Upper lobe of left lung (tissue), 6 donors: ENCODE results near the gene PPIA. TPM values are rescaled to one million over a fixed set of nuclear protein-coding genes. Genes with fewer than 3 reads are reported as not detected.

Experiments
- ATAC-seq, 2 donors: fragments of 200-7000 bp; cut with Tn5 transposase; one replicate each; pipeline ENCODE4 v1.9.1; 2022; ENCODE audit warnings: mild to moderate bottlenecking in 2 of 2, moderate library complexity in 2 of 2; ENCODE audit not compliant: low FRiP score in 2 of 2
- DNase-seq, 2 donors: peaks; one replicate each; pipeline ENCODE4 v3.0.0-alpha.2; 2019 to 2020
- H3K27ac ChIP-seq, 4 donors: fragments of 200-600 bp; sonication (generic); one replicate each; pipeline ENCODE4 v1.5.1; 2016 to 2019
- H3K27me3 ChIP-seq, 4 donors: fragments of 200-600 bp; sonication (generic); one replicate each; pipeline ENCODE4 v1.5.1; 2017 to 2019
- H3K36me3 ChIP-seq, 4 donors: fragments of 200-600 bp; sonication (generic); one replicate each; pipeline ENCODE4 v1.5.1; 2016 to 2019
- H3K4me1 ChIP-seq, 4 donors: fragments of 200-600 bp; sonication (generic); one replicate each; pipeline ENCODE4 v1.5.1; 2018 to 2019
- H3K4me3 ChIP-seq, 4 donors: fragments of 200-600 bp; sonication (generic); one replicate each; pipeline ENCODE4 v1.5.1; 2017 to 2019; ENCODE audit warnings: mild to moderate bottlenecking in 2 of 4, moderate library complexity in 1 of 4
- H3K9me3 ChIP-seq, 4 donors: fragments of 200-600 bp; sonication (generic); one replicate each; pipeline ENCODE4 v1.5.1; 2018 to 2019
- CTCF ChIP-seq, 6 experiments: fragments of 450-650 bp in 4 of 6; fragments of 200-600 bp in 2 of 6; sonication (generic) in 2 of 6; IDR thresholded peaks; one replicate each; pipeline ENCODE4 v1.5.1; 2016 to 2019; ENCODE audit warnings: antibody characterized with exemption in 6 of 6
- EP300 ChIP-seq, 4 donors: sonication (generic); formaldehyde crosslinking; IDR thresholded peaks; one replicate each; pipeline ENCODE4 v1.5.1; 2017; ENCODE audit warnings: antibody characterized with exemption in 4 of 4, control low read depth in 2 of 4
- POLR2A ChIP-seq, 4 donors: fragments of 450-650 bp; IDR thresholded peaks; one replicate each; pipeline ENCODE4 v1.5.1; 2016 to 2017; ENCODE audit warnings: antibody characterized with exemption in 4 of 4, mild to moderate bottlenecking in 2 of 4
- POLR2AphosphoS5 ChIP-seq, 2 donors: sonication (generic); formaldehyde crosslinking; IDR thresholded peaks; one replicate each; pipeline ENCODE4 v1.5.1; 2017; ENCODE audit warnings: antibody characterized with exemption in 2 of 2
- WGBS, 2 donors: methylation state at CpG; one replicate each; pipeline ENCODE4 v1.1.5; 2017 to 2018; 5-methylcytosine and 5-hydroxymethylcytosine counted together
- total RNA-seq, 6 donors: library from RNA; depleted of rRNA in 4 of 6; stranded (reverse); fragments of >200 nt in 4 of 6; gene quantifications; one replicate each; pipeline versions ENCODE4 v1.1.0 to v1.2.1, GENCODE V29; 2016 to 2021
- donor health status: DM: no; HTN: no; CAD: no; lungs with moderate emphysema.
- donor health status: DM: no; HTN: yes; CAD: no; lungs with severe emphysema.

Gene PPIA
- total RNA-seq, 6 donors from 2014 or later: 351 to 1,606 (median 1,253) TPM

GRCh38 chr7:44769376-44769775 lies 27.1 kb upstream of the PPIA start:
- ATAC-seq: peak in 1 of 2 donors; percentile 2
- Histone ChIP-seq H3K9me3 (no peaks in the 10 kb centered on the region), H3K4me3 (peak overlapping the region in 1 of 4 donors; percentile 13), H3K36me3 (peaks cover 15 to 39% (median 32%) of the 10 kb centered on the region in 4 donors), H3K27ac (peak overlapping the region; percentile 47 to 75 (median 66)), H3K4me1 (peaks cover 32 to 37% (median 34%) of the 10 kb centered on the region in 4 donors), H3K27me3 (no peaks in the 10 kb centered on the region)
- TF ChIP-seq POLR2AphosphoS5 (IDR thresholded peaks at IDR 0.05) (no peak), CTCF (IDR thresholded peaks at IDR 0.05) (no peak), EP300 (IDR thresholded peaks at IDR 0.05) (no peak), POLR2A (IDR thresholded peaks at IDR 0.05) (no peak)
- WGBS, 2 donors: 69 to 88% methylated on average over 6 to 8 of the region's 8 CpGs
- DNase-seq: no peak

DNA sequence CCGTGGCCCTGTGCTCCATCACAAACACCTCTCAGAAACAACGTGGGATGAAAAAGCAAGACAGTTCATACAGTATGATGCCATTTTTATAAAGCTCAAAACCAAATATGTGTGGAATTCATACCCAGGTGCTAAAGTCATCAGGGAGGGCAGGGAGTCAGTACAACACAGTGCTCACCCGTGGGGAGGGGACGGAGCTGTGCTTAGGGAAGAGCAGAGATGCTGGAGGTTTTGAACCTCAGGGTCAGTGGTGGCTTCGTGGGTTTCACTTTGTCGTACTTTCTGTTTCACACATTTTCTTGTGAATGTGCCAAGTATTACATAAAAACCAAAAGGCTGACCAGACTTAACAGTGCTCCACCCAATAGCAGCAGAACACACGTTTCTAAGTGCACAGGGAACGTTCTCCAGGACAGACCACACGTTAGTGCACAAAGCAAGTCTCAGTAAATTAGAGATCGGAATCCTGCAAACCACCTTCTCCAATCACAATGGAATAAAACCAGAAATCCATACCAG lies 26.6 kb upstream of the PPIA start:
- WGBS, 2 donors: 15% methylated on average over 10 of the region's 10 CpGs
- H3K27me3 ChIP-seq: no peaks in the 10 kb centered on the region
- TF ChIP-seq CTCF (IDR thresholded peaks at IDR 0.05) (no peak), POLR2A (IDR thresholded peaks at IDR 0.05) (peak in 1 of 4 donors; percentile 10)
- no peaks in the 10 kb centered on the region for H3K9me3 ChIP-seq
- H3K4me1 ChIP-seq: peaks cover 32 to 37% (median 34%) of the 10 kb centered on the region in 4 donors
- H3K36me3 ChIP-seq: peaks cover 15 to 34% (median 27%) of the 10 kb centered on the region in 4 donors
- DNase-seq: no peak
- peak overlapping the region in 1 of 4 donors; percentile 13 for H3K4me3 ChIP-seq
- H3K27ac ChIP-seq: peak overlapping the region; percentile 47 to 75 (median 66)
- peak; percentile 59 to 74 for ATAC-seq

DNA sequence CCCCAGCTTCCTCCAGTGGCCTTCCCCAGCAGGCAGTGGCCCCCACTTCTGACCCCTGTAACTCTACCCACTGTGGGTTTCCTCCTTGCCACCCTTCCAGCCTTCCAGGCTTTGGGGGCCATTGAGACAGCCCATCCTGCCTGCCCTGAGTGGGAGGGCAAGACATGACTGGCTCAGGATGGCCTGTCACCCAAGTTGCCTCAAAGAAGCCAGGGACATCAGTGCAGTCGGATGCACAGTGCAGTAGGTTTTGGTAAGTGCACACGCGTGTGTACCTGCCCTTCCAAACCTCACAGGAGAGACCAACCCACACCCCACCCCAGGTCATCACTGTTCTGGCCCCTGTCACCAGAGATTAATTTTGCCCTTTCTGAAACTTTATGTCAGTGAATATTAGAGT lies 25.1 kb upstream of the PPIA start:
- ATAC-seq: no peak
- 79 to 89% methylated on average over 3 of the region's 3 CpGs for WGBS, 2 donors
- TF ChIP-seq EP300 (IDR thresholded peaks at IDR 0.05): no peak
- no peak for TF ChIP-seq CTCF (IDR thresholded peaks at IDR 0.05)
- TF ChIP-seq POLR2A (IDR thresholded peaks at IDR 0.05): no peak
- no peak for TF ChIP-seq POLR2AphosphoS5 (IDR thresholded peaks at IDR 0.05)
- H3K27ac ChIP-seq: no peak overlapping the region
- peaks cover 3 to 19% (median 13%) of the 10 kb centered on the region in 4 donors for H3K36me3 ChIP-seq
- H3K4me3 ChIP-seq: no peak overlapping the region
- no peaks in the 10 kb centered on the region for H3K9me3 ChIP-seq
- H3K27me3 ChIP-seq: no peaks in the 10 kb centered on the region
- peaks cover 32 to 37% (median 34%) of the 10 kb centered on the region in 4 donors for H3K4me1 ChIP-seq
- DNase-seq: no peak

- no peaks in the 10 kb centered on the region for H3K27me3 ChIP-seq
- WGBS, 2 donors: 72 to 78% methylated on average over 6 of the region's 6 CpGs
- peaks cover 0 to 8% (median 3%) of the 10 kb centered on the region in 4 donors for H3K36me3 ChIP-seq
Observed at GRCh38 chr7:44772440-44772839, 24.0 kb upstream of the PPIA start.

More at GRCh38 chr7:44772440-44772839, 24.0 kb upstream of the PPIA start:
- Histone ChIP-seq H3K27ac (no peak overlapping the region), H3K9me3 (no peaks in the 10 kb centered on the region), H3K4me3 (no peak overlapping the region), H3K4me1 (peaks cover 32 to 36% (median 34%) of the 10 kb centered on the region in 4 donors)
- DNase-seq (no peak), ATAC-seq (no peak)
- no peak for TF ChIP-seq EP300 (IDR thresholded peaks at IDR 0.05)
- TF ChIP-seq POLR2A (IDR thresholded peaks at IDR 0.05): no peak
- no peak for TF ChIP-seq POLR2AphosphoS5 (IDR thresholded peaks at IDR 0.05)
- no peak for TF ChIP-seq CTCF (IDR thresholded peaks at IDR 0.05)
